Spleen (tissue), 7 donors: Measurements from ENCODE around the gene MC1R.

Experiments
- POLR2A ChIP-seq, 3 donors: fragments of 450-650 bp; IDR thresholded peaks; one replicate each; pipeline ENCODE4 v1.5.1; 2017; ENCODE audit warnings: antibody characterized with exemption in 3 of 3, mild to moderate bottlenecking in 1 of 3
- TF ChIP-seq, protein P1 (sequence below), 11 experiments: fragments of 200-600 bp in 7 of 11; fragments of 450-650 bp in 4 of 11; sonication (generic) in 4 of 11; IDR thresholded peaks in 8 of 11; conservative IDR thresholded peaks in 3 of 11; 1 replicate in 7 of 11; 2 replicates in 4 of 11; pipeline versions ENCODE4 v1.4.0 to v1.8.0; 2016 to 2021; ENCODE audit warnings: antibody characterized with exemption in 11 of 11, inconsistent platforms in 4 of 11, mild to moderate bottlenecking in 1 of 11
- donor health status: DM: no; HTN: no; CAD: no; lungs with moderate emphysema.
- donor health status: DM: no; HTN: no; CAD: no.
- donor health status: DM: no; HTN: no; CAD: no.

DNA sequence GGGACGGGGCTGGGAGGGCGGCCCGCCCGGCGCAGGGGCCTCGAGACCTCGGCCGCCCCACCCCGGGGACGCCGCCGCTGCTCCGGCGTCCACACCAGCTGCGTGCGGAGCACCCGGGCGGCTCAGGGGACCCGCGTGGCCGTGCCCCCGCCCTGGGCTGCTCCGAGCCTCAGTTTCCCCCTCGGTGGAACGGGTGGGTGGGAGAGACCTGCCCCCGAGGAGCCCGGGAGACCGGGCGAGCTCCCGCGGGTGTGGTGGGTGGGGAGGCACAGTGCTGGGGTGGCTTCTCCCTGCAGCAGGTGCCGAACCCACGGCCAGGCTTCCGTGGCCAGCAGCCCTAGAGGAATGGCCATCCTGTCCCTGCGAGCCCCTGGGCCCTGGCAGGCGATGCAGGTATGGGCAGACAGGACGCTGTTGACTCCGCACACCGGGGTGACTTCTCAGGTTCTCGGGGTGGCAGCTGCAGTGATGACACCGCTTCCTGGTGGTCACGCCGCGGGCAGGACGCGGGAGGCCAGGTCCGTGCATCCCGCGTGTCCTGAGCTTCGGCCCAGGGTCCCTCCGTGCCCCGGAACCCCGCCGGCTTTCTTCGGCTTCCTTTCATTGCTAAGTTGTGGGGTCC is 30.6 kb downstream of the MC1R start:
- no peak for TF ChIP-seq POLR2A (IDR thresholded peaks at IDR 0.05)
- TF ChIP-seq, protein P1, sequence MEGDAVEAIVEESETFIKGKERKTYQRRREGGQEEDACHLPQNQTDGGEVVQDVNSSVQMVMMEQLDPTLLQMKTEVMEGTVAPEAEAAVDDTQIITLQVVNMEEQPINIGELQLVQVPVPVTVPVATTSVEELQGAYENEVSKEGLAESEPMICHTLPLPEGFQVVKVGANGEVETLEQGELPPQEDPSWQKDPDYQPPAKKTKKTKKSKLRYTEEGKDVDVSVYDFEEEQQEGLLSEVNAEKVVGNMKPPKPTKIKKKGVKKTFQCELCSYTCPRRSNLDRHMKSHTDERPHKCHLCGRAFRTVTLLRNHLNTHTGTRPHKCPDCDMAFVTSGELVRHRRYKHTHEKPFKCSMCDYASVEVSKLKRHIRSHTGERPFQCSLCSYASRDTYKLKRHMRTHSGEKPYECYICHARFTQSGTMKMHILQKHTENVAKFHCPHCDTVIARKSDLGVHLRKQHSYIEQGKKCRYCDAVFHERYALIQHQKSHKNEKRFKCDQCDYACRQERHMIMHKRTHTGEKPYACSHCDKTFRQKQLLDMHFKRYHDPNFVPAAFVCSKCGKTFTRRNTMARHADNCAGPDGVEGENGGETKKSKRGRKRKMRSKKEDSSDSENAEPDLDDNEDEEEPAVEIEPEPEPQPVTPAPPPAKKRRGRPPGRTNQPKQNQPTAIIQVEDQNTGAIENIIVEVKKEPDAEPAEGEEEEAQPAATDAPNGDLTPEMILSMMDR (IDR thresholded peaks at IDR 0.05 in 8 of 11, conservative IDR thresholded peaks at IDR 0.05 in 3 of 11): no peak
